ENCODE measurements around the gene PERP. TPM values are rescaled to one million over a fixed set of nuclear protein-coding genes. Genes with fewer than 3 reads are reported as not detected.

Gene PERP
- polyA plus RNA-seq, 3 donors: not detected

DNA sequence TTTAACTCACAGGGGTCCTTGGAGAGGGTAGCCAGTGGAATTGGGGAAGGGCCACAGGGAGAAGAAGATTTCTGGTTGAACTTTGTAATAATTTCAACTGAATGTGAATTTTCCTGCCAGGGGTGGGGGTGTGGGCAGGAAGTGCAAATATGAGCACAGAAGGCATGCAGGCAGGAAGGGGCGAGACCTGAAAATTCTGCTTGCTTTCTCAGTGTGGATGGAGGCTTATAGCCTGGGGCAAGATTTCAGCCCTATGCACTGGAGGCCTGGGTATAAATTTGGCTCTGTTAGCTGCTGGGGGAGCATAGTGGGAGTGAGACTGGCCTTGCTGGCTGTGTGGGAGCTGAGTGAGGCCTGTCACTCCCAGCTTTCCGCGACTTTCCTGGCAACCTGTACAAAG lies 54.4 kb downstream of the PERP start:
- H3K4me1 ChIP-seq (ENCODE audit: control insufficient read depth in 1 of 2, insufficient read depth in 2 of 2, low read length in 2 of 2): no peaks in the 10 kb centered on the region
- no peaks in the 10 kb centered on the region for H3K27me3 ChIP-seq (ENCODE audit: control insufficient read depth in 2 of 2, insufficient read depth in 2 of 2, low read length in 2 of 2)
- H2AFZ ChIP-seq (ENCODE audit: insufficient read depth, low read depth, low read length, poor library complexity, severe bottlenecking): no peak overlapping the region
- H4K20me1 ChIP-seq (ENCODE audit: insufficient read depth, low read length): no peaks in the 10 kb centered on the region
- Mint-ChIP-seq H3K9me3 (peaks cover 21 to 34% (median 24%) of the 10 kb centered on the region in 7 donors), H3K27me3 (ENCODE audit: low read depth in 3 of 3) (peaks cover 0 to 4% (median 4%) of the 10 kb centered on the region in 3 donors), H3K4me1 (no peaks in the 10 kb centered on the region), H3K27ac (no peak overlapping the region), H3K36me3 (no peaks in the 10 kb centered on the region), H3K4me3 (no peak overlapping the region)
- H3K4me3 ChIP-seq (replicated peaks in 1 of 3; ENCODE audit: low read depth in 2 of 3, low read length in 3 of 3): no peak overlapping the region
- DNase-seq: no peak
- intact Hi-C loops (cut with micrococcal nuclease): no loop called here
- no peak overlapping the region for H3K4me2 ChIP-seq (replicated peaks; ENCODE audit: extremely low read depth, low read length, poor library complexity, severe bottlenecking)
- H3K27ac ChIP-seq (ENCODE audit: low read depth in 1 of 2, low read length in 2 of 2): no peak overlapping the region
- no peaks in the 10 kb centered on the region for H3K79me2 ChIP-seq (ENCODE audit: insufficient read depth, low read length)
- 86% methylated on average over 1 of the region's 3 CpGs for WGBS (ENCODE audit: insufficient coverage)
- H3K9me3 ChIP-seq (replicated peaks in 1 of 2; ENCODE audit: control insufficient read depth in 1 of 2, insufficient read depth in 1 of 2, low read length in 2 of 2): peaks cover 0 to 12% of the 10 kb centered on the region in 2 donors
- H3K9ac ChIP-seq (ENCODE audit: insufficient read depth, low read length, poor library complexity, severe bottlenecking): no peak overlapping the region
- no peaks in the 10 kb centered on the region for H3K36me3 ChIP-seq (replicated peaks in 1 of 2; ENCODE audit: control insufficient read depth in 1 of 2, insufficient read depth in 2 of 2, low read length in 2 of 2)
- TF ChIP-seq, protein P1, sequence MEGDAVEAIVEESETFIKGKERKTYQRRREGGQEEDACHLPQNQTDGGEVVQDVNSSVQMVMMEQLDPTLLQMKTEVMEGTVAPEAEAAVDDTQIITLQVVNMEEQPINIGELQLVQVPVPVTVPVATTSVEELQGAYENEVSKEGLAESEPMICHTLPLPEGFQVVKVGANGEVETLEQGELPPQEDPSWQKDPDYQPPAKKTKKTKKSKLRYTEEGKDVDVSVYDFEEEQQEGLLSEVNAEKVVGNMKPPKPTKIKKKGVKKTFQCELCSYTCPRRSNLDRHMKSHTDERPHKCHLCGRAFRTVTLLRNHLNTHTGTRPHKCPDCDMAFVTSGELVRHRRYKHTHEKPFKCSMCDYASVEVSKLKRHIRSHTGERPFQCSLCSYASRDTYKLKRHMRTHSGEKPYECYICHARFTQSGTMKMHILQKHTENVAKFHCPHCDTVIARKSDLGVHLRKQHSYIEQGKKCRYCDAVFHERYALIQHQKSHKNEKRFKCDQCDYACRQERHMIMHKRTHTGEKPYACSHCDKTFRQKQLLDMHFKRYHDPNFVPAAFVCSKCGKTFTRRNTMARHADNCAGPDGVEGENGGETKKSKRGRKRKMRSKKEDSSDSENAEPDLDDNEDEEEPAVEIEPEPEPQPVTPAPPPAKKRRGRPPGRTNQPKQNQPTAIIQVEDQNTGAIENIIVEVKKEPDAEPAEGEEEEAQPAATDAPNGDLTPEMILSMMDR (IDR thresholded peaks at IDR 0.05): no peak

DNA sequence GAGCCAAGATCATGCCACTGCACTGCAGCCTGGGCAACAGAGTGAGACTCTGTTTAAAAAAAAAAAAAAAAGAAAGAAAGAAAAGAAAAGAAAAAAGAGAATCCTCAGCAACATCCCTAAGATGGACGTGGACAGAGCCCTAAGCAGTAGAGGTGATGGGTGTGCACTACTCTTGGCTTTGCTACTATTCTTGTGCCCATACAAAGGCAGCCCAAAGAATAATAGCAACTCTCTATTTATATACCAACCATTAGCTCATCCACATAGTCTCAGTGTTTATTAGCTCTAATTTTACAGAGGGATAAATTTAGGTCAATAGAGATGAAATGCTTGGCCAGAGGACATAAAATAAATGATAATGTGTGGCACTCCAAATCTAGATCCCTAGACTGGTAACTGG lies 62.2 kb downstream of the PERP start:
- Mint-ChIP-seq H3K36me3 (no peaks in the 10 kb centered on the region), H3K4me1 (no peaks in the 10 kb centered on the region), H3K9me3 (peaks cover 2 to 17% (median 10%) of the 10 kb centered on the region in 7 donors), H3K27ac (peak overlapping the region in 1 of 7 donors; percentile 32), H3K27me3 (ENCODE audit: low read depth in 3 of 3) (peaks cover 0 to 1% (median 0%) of the 10 kb centered on the region in 3 donors), H3K4me3 (no peak overlapping the region)
- Histone ChIP-seq H3K4me2 (replicated peaks; ENCODE audit: extremely low read depth, low read length, poor library complexity, severe bottlenecking) (no peak overlapping the region), H2AFZ (ENCODE audit: insufficient read depth, low read depth, low read length, poor library complexity, severe bottlenecking) (no peak overlapping the region), H3K4me1 (ENCODE audit: control insufficient read depth in 1 of 2, insufficient read depth in 2 of 2, low read length in 2 of 2) (no peaks in the 10 kb centered on the region), H3K79me2 (ENCODE audit: insufficient read depth, low read length) (no peaks in the 10 kb centered on the region), H3K4me3 (replicated peaks in 1 of 3; ENCODE audit: low read depth in 2 of 3, low read length in 3 of 3) (no peak overlapping the region), H3K9me3 (replicated peaks in 1 of 2; ENCODE audit: control insufficient read depth in 1 of 2, insufficient read depth in 1 of 2, low read length in 2 of 2) (peaks cover 0 to 4% of the 10 kb centered on the region in 2 donors), H3K27me3 (ENCODE audit: control insufficient read depth in 2 of 2, insufficient read depth in 2 of 2, low read length in 2 of 2) (no peaks in the 10 kb centered on the region), H3K9ac (ENCODE audit: insufficient read depth, low read length, poor library complexity, severe bottlenecking) (no peak overlapping the region), H3K36me3 (replicated peaks in 1 of 2; ENCODE audit: control insufficient read depth in 1 of 2, insufficient read depth in 2 of 2, low read length in 2 of 2) (no peaks in the 10 kb centered on the region), H3K27ac (ENCODE audit: low read depth in 1 of 2, low read length in 2 of 2) (no peak overlapping the region), H4K20me1 (ENCODE audit: insufficient read depth, low read length) (no peaks in the 10 kb centered on the region)
- TF ChIP-seq, protein P1 (IDR thresholded peaks at IDR 0.05): no peak
- intact Hi-C loops (cut with micrococcal nuclease): no loop called here
- no CpG with 5 or more reads among the region's 1 CpG for WGBS (ENCODE audit: insufficient coverage)
- no peak for DNase-seq

All from CD14-positive monocyte (primary cell).